Measurements from ENCODE around the gene PTBP1. TPM values are rescaled to one million over a fixed set of nuclear protein-coding genes. Genes with fewer than 3 reads are reported as not detected.

The PTBP1 gene
- total and polyA plus RNA-seq, 2 donors (not counting 1 experiment from before 2014, with no cell fraction given) = 137 to 309 TPM

DNA sequence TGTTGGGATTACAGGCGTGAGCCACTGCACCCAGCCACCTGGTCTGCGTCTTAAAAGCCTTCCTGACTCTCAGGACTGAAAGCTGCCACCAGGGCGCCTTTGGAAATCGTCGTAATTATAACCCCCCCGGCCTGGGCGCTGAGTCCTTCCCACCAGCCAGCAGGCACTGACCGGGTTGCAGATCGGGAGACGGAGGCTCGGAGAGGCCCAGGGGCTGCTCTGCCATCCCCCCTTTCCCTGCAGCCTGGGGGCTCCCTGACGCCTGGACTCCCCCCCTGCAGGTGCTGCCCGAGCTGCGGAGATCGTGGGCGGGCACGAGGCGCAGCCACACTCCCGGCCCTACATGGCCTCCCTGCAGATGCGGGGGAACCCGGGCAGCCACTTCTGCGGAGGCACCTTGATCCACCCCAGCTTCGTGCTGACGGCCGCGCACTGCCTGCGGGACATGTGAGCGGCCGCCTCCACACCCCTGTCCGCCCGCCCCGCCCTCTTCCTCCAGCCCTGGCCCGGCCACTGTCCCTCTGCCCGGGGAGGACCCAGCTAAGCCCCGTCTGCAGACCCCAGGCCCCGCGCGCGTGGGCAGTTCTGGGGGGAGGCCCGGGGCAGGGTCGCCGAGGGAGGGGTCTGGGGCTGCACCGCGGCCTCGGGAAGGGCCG is 46.1 kb downstream of the PTBP1 start:
- no peak overlapping the region for H2AFZ ChIP-seq (ENCODE audit: insufficient read depth, low read depth, low read length, poor library complexity, severe bottlenecking)
- H3K9me3 Mint-ChIP-seq (ENCODE audit: insufficient read depth) = peaks cover 2% of the 10 kb centered on the region
- WGBS (ENCODE audit: insufficient coverage) = 9% methylated on average over 46 of the region's 46 CpGs

DNA sequence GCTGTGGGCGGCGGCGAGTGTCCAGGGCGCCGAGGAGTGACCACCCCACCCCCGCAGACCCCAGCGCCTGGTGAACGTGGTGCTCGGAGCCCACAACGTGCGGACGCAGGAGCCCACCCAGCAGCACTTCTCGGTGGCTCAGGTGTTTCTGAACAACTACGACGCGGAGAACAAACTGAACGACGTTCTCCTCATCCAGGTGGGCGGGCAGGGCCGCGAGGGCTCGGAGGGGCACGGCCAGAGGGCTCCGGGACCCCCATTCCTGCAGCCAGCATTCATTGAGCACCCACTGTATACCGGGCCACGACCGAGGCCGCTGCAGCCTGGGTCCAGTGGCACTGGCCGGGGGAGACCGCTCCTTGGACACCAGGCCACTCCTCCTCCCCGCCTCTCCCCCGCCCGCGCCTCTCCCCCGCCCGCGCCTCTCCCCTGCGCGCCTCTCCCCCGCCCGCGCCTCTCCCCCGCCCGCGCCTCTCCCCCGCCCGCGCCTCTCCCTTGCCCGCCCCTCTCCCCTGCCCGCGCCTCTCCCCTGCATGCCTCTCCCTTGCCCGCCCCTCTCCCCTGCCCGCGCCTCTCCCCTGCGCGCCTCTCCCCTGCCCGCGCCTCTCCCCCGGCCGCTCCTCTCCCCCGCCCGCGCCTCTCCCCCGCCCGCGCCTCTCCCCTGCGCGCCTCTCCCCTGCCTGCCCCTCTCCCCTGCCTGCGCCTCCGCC is 46.7 kb downstream of the PTBP1 start:
- Histone ChIP-seq H3K9me3 (ENCODE audit: control extremely low read depth in 1 of 3, control insufficient read depth in 2 of 3, insufficient read depth in 1 of 3, low read length in 2 of 3) (peaks cover 0 to 7% (median 0%) of the 10 kb centered on the region in 3 donors), H3K36me3 (replicated peaks in 1 of 2; ENCODE audit: control extremely low read depth in 1 of 2, control insufficient read depth in 1 of 2, extremely low read depth in 1 of 2, insufficient read depth in 2 of 2, low read length in 1 of 2) (no peaks in the 10 kb centered on the region), H2AFZ (ENCODE audit: insufficient read depth, low read depth, low read length, poor library complexity, severe bottlenecking) (no peak overlapping the region), H3K4me1 (ENCODE audit: control insufficient read depth in 2 of 2, insufficient read depth in 2 of 2, low read length in 2 of 2) (peaks cover 2 to 8% of the 10 kb centered on the region in 2 donors), H4K20me1 (ENCODE audit: control insufficient read depth, insufficient read depth, low read length, poor library complexity, severe bottlenecking) (no peaks in the 10 kb centered on the region), H3K9ac (ENCODE audit: low read length) (no peak overlapping the region), H3K4me2 (replicated peaks; ENCODE audit: low read depth, low read length, poor library complexity, severe bottlenecking) (peak overlapping the region; percentile 15), H3K27ac (ENCODE audit: low read length in 2 of 2) (no peak overlapping the region), H3K79me2 (ENCODE audit: control insufficient read depth, insufficient read depth, low read length) (no peaks in the 10 kb centered on the region), H3K4me3 (ENCODE audit: control extremely low read depth in 1 of 5, extremely low read depth in 1 of 5, insufficient read depth in 1 of 5, low read depth in 2 of 5, low read length in 4 of 5) (no peak overlapping the region), H3K27me3 (replicated peaks in 1 of 4; ENCODE audit: control extremely low read depth in 1 of 4, control insufficient read depth in 3 of 4, insufficient read depth in 4 of 4, low read length in 3 of 4) (peaks cover 0 to 55% (median 18%) of the 10 kb centered on the region in 4 experiments)
- CTCF ChIA-PET = interaction anchor here (0.6 to 1.6 kb wide), 2 partner anchors 19 to 210 kb away, joined by 3 to 5 read pairs; partner anchors contain the start of gene POLRMT
- peaks cover 26% of the 10 kb centered on the region for H3K27me3 Mint-ChIP-seq
- POLR2A ChIA-PET = no interaction called here
- H3K4me3 Mint-ChIP-seq = no peak overlapping the region
- intact Hi-C loops (cut with micrococcal nuclease) = no loop called here
- TF ChIP-seq, protein P1, sequence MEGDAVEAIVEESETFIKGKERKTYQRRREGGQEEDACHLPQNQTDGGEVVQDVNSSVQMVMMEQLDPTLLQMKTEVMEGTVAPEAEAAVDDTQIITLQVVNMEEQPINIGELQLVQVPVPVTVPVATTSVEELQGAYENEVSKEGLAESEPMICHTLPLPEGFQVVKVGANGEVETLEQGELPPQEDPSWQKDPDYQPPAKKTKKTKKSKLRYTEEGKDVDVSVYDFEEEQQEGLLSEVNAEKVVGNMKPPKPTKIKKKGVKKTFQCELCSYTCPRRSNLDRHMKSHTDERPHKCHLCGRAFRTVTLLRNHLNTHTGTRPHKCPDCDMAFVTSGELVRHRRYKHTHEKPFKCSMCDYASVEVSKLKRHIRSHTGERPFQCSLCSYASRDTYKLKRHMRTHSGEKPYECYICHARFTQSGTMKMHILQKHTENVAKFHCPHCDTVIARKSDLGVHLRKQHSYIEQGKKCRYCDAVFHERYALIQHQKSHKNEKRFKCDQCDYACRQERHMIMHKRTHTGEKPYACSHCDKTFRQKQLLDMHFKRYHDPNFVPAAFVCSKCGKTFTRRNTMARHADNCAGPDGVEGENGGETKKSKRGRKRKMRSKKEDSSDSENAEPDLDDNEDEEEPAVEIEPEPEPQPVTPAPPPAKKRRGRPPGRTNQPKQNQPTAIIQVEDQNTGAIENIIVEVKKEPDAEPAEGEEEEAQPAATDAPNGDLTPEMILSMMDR (IDR thresholded peaks at IDR 0.05) = no peak
- TF ChIP-seq EZH2 (IDR thresholded peaks at IDR 0.05; ENCODE audit: borderline replicate concordance, insufficient read depth, low read depth, low read length, poor library complexity, severe bottlenecking) = no peak
- H3K9me3 Mint-ChIP-seq (ENCODE audit: insufficient read depth) = peaks cover 2% of the 10 kb centered on the region
- ATAC-seq (ENCODE audit: low read depth) = no peak
- DNase-seq = no peak
- H3K4me1 Mint-ChIP-seq = peaks cover 10% of the 10 kb centered on the region
- no peak overlapping the region for H3K27ac Mint-ChIP-seq
- 28% methylated on average over 30 of the region's 70 CpGs for WGBS (ENCODE audit: insufficient coverage)

More for the DNA sequence above, 46.1 kb downstream of the PTBP1 start:
- Histone ChIP-seq H3K36me3 (replicated peaks in 1 of 2; ENCODE audit: control extremely low read depth in 1 of 2, control insufficient read depth in 1 of 2, extremely low read depth in 1 of 2, insufficient read depth in 2 of 2, low read length in 1 of 2) (no peaks in the 10 kb centered on the region), H3K4me1 (ENCODE audit: control insufficient read depth in 2 of 2, insufficient read depth in 2 of 2, low read length in 2 of 2) (peaks cover 2 to 8% of the 10 kb centered on the region in 2 donors), H3K4me3 (ENCODE audit: control extremely low read depth in 1 of 5, extremely low read depth in 1 of 5, insufficient read depth in 1 of 5, low read depth in 2 of 5, low read length in 4 of 5) (no peak overlapping the region), H3K9me3 (ENCODE audit: control extremely low read depth in 1 of 3, control insufficient read depth in 2 of 3, insufficient read depth in 1 of 3, low read length in 2 of 3) (peaks cover 0 to 3% (median 0%) of the 10 kb centered on the region in 3 donors), H3K9ac (ENCODE audit: low read length) (no peak overlapping the region), H3K27me3 (replicated peaks in 1 of 4; ENCODE audit: control extremely low read depth in 1 of 4, control insufficient read depth in 3 of 4, insufficient read depth in 4 of 4, low read length in 3 of 4) (peaks cover 0 to 48% (median 17%) of the 10 kb centered on the region in 4 experiments), H4K20me1 (ENCODE audit: control insufficient read depth, insufficient read depth, low read length, poor library complexity, severe bottlenecking) (no peaks in the 10 kb centered on the region), H3K27ac (ENCODE audit: low read length in 2 of 2) (no peak overlapping the region), H3K79me2 (ENCODE audit: control insufficient read depth, insufficient read depth, low read length) (no peaks in the 10 kb centered on the region), H3K4me2 (replicated peaks; ENCODE audit: low read depth, low read length, poor library complexity, severe bottlenecking) (peak overlapping the region; percentile 15)
- DNase-seq = no peak
- ChIA-PET POLR2A (no interaction called here), CTCF (interaction anchor here (0.6 kb wide), 1 partner anchor 210 kb away, joined by 3 read pairs; the partner anchor contains the start of gene POLRMT)
- TF ChIP-seq EZH2 (IDR thresholded peaks at IDR 0.05; ENCODE audit: borderline replicate concordance, insufficient read depth, low read depth, low read length, poor library complexity, severe bottlenecking) = no peak
- H3K27ac Mint-ChIP-seq = no peak overlapping the region
- peaks cover 10% of the 10 kb centered on the region for H3K4me1 Mint-ChIP-seq
- peaks cover 22% of the 10 kb centered on the region for H3K27me3 Mint-ChIP-seq
- no peak for ATAC-seq (ENCODE audit: low read depth)
- no peak overlapping the region for H3K4me3 Mint-ChIP-seq
- intact Hi-C loops (cut with micrococcal nuclease) = no loop called here

Data from B cell (primary cell).